Measurements from ENCODE around the gene DNAJC25.

GRCh38 chr9:111610845-111611244 lies 20.3 kb upstream of the DNAJC25 start:
- TF ChIP-seq CTCF (conservative IDR thresholded peaks at IDR 0.05) (no peak), EZH2 (IDR thresholded peaks at IDR 0.05; ENCODE audit: low read depth) (no peak)
